SK-MEL-5 (cell line): ENCODE results near the gene IGSF23. TPM values are rescaled to one million over a fixed set of nuclear protein-coding genes. Genes with fewer than 3 reads are reported as not detected.
"Not testable (repeated sequence)": the region's sequence is repeated elsewhere in the genome, so short reads cannot be mapped to it uniquely, and the experiment has no call there.

Experiments
- DNase-seq: peaks from one replicate; pipeline ENCODE4 v3.0.0-alpha.2; 2016; ENCODE audit warnings: low read depth, low spot score
- in situ Hi-C: cut with HindIII; loops from 2 replicates; pipeline ENCODE4 v1.10.0; 2016; ENCODE audit warnings: low sequenced_read_pairs, high pct_unique_total_duplicates, low pct_unique_long_range_greater_than_20kb
- total RNA-seq: library from RNA; depleted of rRNA; stranded (reverse); fragments of >200 nt; shearing (Covaris generic); gene quantifications from 2 replicates; pipeline ENCODE4 v1.2.3, GENCODE V29; 2014

The IGSF23 gene
- total RNA-seq, 1 experiment from 2014 or later: not detected

DNA sequence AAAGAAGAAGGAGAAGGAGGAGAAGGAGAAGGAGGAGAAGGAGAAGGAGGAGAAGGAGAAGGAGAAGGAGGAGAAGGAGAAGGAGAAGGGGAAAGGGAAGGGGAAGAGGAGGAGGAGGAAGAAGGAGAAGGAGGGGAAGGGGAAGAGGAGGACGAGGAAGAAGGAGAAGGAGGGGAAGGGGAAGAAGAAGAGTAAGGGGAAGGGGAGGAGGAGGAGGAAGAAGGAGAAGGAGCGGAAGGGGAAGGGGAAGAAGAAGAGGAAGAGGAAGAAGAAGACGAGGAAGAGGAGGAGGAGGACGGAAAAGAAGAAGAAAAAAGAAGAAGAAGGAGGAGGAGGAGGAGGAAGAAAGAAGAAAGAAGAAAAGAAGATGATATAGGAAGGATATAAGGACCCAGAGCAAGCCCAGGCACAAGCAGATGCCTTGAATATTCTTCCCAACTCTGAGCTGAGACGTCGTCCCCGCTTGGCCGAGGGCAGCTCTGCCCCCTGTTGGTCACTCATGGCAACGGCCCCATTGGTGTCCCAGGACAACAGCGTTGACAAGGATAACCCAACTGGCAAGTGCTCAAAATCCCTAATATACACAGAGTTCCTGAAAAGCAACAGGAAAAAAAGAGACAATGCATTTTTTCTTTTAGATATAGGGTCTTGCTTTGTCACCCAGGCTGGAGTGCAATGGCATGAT is 30.6 kb upstream of the IGSF23 start:
- peak; percentile 50 for DNase-seq
- in situ Hi-C loops: no loop called here

DNA sequence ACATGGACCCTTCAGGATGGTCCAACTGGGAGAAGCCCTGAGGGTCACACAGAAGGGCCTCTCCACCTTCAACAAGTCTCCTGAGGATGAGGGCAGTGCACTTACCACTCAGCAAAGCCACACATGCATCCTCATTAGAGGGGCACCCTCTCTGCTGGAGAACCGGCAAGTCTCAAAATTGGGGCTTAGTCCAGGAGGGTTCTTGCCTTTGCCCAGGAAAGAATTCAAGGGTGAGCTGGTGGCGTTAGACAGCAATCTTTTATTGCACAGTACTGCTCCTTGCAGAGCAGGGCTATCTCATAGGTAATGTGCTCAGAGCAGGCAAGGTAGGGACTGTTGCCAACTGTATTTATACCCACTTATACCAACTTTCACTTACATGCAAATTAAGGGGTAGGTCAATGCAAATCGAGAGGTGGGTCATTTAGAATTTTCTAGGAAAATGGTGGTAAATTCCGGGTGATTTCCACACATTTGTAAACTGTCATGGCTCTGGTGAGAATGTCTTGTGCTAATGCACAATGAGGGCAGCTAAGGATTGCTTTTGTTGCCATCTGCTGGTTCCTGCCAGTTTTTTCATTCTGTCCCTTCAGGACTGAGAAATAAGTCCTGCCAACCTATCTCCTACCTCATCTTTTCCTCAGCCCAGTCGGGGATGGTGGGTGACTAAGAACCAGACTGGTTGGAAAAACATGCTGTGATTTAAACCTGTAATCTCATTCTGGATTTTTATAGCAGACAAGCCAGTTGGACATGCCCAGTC is 27.8 kb upstream of the IGSF23 start:
- in situ Hi-C loops: no loop called here
- DNase-seq: no peak

DNA sequence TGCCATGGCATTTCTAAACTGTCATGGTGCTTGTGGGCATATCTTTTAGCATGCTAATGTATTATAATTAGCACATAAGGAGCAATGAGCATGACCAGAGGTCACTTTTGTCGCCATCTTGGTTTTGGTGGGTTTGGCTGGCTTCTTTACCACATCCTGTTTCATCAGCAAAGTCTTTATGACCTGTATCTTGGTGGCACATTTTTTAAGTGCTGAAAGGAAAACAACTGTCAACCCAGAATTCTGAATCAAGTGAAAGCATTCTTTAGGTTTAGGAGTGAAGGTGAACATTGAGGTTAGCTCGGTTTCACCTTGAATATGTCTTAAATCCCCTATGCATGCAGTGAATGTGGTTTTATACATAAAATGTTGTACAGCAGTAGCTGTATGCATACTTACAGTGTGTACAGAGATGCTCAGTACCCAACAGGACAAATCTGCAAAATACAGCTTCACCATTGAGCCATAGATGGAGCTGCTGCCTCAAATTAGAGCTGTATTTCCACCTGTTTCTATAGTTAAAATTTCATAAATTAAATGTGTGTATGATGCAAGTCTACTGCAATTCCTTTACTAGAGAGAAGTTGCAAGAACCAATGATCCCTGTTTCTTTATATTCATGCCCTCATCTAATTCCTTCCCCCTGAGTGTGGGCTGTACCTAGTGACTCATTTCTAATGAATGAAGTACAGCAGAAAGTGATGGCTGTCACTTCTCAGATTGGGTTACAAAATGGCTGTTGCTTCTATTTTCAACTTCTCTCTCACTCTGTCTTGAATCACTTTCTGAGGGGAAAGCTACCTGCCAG is 25.2 kb upstream of the IGSF23 start:
- DNase-seq: peak; percentile 49
- in situ Hi-C loops: no loop called here

DNA sequence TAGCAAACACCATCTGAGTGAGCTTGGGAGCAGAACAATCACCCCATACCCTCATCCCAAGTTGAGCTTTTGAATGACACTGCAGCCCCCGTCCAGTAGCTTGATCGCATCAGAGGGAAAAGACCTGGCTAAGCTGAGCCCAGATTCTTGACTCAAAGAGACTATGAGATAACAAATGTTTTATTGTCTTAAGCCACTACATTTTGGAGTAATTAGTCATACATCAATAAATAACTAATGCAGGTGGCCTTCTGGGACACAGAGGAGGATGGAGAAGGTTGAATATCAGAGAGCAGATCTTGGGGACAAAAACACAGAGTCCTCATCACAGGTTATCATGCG is 24.6 kb upstream of the IGSF23 start:
- in situ Hi-C loops: no loop called here
- DNase-seq: no peak

DNA sequence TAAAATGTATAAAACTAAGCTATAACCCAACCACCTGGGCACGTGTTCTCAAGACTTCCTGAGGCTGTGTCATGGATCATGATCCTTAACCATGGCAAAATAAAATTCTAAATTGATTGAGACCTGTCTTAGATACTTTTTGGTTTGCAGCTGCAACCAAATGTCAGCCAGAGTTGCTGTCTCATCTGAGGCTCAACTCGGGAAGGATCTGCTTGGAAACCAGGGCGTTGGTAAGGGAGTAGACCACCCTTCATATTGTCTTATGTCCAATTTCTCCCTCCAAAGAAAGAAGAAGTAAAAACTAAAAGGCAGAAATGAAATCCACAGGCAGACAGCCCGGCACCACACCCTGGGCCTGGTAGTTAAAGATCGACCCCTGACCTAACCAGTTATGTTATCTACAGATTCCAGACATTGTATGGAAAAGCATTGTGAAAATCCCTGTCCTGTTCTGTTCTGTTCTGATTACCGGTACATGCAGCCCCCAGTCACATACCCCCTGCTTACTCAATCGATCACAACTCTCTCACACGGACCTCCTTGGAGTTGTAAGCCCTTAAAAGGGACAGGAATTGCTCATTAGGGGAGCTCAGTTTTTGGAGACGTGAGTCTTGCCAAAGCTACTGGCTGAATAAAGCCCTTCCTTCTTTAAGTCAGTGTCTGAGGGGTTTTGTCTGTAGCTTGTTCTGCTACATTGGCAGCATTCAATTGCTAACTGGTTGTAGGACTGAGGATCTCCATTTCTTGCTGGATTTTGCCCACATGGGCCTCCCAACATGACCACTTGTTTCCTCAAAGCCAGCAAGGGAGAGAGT is 22.9 kb upstream of the IGSF23 start:
- DNase-seq: no peak
- in situ Hi-C loops: no loop called here

DNA sequence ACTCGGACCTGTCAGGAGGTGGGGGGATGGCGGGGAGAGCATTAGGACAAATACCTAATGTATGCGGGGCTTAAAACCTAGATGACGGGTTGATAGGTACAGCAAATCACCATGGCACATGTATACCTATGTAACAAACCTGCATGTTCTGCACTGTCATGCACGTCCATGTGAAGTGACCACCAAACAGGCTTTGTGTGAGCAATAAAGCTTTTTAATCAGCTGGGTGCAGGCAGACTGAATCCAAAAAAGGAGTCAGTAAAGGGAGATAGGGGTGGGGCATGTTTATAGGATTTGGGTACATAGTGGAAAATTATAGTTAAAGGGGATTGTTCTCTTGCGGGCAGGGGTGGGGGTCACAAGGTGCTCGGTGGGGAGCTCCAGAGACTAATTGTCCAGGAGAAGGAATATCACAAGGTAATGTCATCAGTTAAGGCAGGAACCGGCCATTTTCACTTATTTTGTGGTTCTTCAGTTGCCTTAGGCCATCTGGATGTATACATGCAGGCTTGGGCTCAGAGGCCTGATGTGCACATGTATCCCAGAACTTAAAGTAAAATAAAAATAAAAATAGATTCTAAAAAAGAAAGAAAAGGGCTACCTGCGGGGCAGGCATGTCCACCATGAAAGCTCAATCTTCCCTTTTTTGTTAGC is 21.9 kb upstream of the IGSF23 start:
- in situ Hi-C loops, DNase-seq: not testable (repeated sequence)

DNA sequence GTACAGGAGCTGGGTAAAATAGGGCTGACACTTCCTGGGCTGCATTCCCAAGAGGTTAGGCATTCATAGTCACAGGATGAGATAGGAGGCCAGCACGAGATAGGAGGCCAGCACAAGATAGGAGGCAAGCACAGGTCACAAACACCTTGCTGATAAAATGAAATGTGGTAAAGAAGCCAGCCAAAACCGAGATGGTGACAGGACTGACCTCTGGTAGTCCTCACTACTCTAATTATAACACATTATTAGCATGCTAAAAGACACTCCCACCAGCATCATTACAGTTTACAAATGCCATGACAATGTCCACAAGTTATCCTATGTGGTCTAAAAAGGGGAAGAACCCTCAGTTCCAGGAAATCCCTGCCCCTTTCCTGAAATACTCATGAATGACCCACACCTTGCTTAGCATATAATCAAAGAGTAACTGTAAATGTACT is 20.9 kb upstream of the IGSF23 start:
- in situ Hi-C loops: no loop called here
- no peak for DNase-seq

DNA sequence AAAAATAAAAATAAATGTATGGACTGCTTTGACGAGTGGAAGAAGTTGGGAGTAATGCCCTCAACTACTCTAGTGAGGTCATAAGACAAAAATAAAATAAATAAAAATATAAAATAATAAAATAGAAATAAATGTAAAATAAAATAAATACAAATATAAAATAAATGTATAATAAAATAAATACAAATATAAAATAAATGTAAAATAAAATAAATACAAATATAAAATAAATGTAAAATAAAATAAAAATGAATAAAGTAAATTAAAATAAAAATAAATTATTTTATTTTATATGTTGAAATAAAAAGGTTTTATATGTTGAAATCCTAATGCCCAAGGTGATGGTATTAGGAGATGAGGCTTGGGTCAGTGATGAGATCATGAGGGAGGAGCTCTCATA is 20.1 kb upstream of the IGSF23 start:
- no peak for DNase-seq
- in situ Hi-C loops: no loop called here

DNA sequence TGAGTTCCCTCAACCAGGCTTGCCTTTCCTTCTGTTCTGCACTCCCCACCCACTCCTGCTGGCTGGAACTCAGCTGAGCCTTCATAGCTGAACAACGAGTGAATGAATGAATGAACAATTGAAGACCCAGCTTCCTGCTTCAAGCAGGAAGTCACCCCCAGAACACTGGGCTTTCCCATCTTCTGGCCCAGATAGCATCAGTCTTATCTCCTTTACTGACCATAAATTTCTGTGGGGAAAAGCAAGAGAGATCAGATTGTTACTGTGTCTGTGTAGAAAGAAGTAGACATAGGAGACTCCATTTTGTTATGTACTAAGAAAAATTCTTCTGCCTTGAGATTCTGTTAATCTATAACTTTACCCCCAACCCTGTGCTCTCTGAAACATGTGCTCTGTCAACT is 19.5 kb upstream of the IGSF23 start:
- DNase-seq, in situ Hi-C loops: not testable (repeated sequence)

DNA sequence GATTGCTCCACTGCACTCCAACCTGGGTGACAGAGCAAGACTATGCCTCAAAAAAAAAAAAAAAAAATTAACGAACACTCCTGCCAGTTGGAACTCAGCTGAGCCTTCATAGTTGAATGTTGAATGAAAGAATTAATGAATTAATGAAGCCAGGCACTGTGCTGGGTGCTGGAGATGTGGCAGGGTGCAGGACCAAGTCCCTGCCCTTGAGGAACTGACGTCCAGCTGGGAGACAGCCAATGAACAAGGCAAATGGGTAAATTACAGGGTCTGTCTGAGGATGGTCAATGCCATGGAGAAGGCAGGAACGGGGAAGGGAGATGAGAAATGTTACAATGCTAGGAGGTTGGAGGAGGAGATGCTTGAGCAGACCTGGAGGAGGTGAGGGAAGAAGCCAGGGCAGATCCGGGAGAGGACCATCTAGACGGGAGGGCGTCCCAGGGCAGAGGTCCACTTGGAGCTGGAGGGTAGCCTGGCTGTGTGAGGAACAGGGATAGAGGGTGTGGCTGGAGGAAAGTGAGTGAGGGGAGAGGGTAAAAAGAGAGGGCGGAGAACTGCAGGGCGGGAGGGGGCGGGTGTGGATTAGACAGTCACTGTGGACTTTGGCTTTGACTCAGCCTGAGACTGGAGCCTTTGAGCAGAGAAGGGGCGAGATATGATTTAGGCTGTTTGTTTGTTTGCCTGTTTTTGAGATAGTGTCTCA is 16.8 kb upstream of the IGSF23 start:
- no peak for DNase-seq
- in situ Hi-C loops: no loop called here

DNA sequence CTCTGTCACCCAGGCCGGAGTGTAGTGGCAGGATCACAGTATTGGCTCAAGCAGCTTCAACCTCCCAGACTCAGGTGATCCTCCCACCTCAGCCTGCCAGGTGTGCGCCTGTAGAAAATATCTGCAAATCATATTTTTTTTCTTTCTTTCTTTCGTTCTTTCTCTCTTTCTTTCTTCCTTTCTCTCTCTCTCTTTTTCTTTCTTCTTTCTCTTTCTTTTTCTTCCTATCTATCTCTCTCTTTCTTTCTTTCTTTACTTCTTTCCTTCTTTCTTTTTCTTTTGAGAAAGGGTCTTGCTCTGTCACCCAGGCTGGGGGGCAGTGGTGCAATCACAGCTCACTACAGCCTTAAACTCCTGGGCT is 16.3 kb upstream of the IGSF23 start:
- in situ Hi-C loops: no loop called here

DNA sequence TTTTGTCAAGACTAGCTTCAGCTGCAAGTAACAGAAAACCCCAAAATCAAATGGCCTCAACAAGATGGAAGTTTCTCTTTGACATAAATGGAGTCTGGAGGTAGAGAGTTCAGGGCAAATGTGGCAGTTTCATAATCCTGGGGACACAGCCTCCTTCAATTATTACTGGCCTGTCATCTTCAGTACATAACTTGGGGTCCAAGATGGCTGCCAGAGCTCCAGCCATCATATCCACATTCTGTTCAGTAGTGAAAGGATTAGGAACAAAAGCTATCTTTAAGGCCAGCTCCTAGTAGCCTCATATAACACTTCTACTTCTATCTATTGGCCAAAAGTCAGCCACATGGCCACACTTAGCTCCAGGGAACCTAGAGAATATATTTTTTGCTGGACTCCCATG is 15.0 kb upstream of the IGSF23 start:
- in situ Hi-C loops: no loop called here

More for the DNA sequence above, 16.3 kb upstream of the IGSF23 start:
- DNase-seq: no peak

DNA sequence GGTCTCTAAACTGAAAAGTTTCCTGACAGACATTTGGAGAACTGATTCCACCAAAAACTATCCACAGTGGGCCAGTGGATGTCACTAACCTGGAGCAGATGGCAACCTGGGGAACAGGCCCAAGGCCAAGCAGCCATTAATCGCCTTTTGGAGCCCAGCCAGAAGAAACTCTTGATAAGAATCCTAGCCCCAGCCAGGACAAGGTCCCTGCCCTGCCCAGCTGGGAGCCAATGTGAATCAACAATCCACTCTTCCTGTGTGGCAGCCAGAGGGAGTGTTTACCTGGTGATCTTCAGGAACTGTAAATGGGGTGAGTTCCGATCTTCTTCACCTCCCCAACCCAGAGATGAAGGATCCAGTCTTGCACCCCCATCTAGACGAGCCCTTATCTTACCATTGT is 14.5 kb upstream of the IGSF23 start:
- in situ Hi-C loops: no loop called here
- DNase-seq: no peak

More for the DNA sequence above, 15.0 kb upstream of the IGSF23 start:
- no peak for DNase-seq

DNA sequence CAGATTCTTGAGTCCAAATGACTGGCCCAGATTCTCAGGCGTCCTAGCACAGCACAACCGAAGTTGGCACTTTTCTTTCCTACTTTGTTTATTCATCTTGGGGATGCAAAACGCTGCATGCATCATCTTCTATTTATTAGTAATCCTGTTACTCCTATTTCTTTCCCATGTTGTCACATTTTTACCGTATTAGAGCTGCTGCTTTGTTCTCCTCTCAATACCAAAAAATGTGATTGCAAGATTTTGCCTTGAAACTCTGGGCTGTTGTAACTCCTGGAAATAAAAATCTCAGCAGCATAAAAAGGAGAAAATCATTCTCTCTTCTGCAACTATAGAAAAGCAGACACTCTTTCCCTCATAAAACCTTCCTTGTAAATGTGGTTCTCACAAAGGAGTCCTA is 12.9 kb upstream of the IGSF23 start:
- in situ Hi-C loops: no loop called here
- no peak for DNase-seq

DNA sequence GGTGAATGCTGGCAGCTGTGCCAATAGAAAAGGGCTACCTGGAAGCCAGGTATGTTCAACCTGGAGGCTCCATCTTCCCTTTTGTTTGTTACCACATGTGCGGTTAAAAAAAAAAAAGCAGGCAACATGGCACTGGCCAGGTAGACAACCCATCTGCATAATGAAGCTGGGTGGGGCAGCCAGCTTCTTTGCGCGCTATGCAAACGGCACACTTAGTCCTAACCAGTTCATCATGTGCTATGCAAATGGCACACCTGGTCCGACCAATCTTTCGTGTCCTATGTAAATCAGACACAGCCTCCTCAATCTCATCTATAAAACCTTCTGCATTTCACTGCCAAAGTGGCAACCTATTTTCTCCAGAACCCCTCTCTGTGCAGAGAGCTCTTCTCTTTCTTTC is 11.3 kb upstream of the IGSF23 start:
- no peak for DNase-seq
- in situ Hi-C loops: no loop called here

DNA sequence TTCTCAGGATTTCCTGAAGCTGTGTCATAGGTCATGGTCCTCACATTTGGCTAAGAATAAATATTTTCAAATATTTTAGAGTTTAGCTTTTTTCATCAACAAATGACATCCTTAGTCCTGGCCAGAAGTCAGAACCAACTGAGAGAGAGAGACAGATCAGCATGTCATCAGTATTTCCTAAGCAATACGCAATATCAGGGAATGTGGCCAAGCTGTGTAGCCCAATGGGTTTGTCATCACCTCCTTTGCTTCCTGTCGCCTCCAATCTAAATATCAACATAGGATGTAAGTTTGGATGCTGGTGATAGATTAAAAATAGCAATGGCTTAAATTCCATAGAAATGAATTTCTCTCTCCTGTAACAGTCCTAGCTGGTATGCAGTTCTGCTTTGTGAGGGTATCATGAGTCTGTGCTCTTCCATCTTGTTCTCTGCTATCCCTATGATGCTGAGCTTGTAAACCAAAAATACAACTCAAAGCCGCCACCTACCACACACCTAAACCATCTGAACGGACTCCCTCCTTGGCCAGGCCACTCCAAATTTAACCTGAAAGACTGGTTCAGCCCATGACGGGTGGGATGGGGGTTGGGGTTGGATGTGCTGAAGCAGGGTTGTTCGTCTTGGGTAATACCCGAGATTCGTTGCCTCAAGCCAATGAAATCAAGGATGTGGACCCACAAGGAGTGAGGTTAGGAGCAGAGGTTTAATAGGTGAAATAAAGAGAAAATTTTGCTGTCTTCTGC is 10.0 kb upstream of the IGSF23 start:
- in situ Hi-C loops: no loop called here
- DNase-seq: no peak
